ENCODE measurements around the gene RET.
A peak's percentile ranks its signal among the peaks of the same experiment; 100 is the strongest.

The RET gene

DNA sequence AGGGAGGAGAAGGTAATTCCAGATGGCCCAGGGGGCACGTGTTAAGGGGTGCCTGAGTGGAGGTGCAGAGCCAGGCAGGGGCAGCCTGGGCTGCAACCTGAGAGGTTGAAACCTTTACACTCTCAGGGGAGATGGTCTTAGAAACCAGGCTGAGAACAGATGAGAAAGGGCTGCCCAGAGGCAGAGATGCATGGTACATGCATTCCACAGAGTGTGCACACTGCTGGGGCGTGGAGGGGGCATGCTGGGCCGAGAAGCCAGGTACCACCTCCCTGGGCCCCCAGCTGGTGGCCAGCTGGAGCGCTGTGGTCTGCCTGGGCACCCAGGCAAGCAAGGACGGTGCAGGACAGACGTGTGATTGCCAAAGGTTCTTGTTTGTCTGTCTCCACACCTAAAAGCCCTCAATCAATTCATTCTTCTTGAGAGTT lies 47.2 kb downstream of the RET start:
- no peak for DNase-seq

DNA sequence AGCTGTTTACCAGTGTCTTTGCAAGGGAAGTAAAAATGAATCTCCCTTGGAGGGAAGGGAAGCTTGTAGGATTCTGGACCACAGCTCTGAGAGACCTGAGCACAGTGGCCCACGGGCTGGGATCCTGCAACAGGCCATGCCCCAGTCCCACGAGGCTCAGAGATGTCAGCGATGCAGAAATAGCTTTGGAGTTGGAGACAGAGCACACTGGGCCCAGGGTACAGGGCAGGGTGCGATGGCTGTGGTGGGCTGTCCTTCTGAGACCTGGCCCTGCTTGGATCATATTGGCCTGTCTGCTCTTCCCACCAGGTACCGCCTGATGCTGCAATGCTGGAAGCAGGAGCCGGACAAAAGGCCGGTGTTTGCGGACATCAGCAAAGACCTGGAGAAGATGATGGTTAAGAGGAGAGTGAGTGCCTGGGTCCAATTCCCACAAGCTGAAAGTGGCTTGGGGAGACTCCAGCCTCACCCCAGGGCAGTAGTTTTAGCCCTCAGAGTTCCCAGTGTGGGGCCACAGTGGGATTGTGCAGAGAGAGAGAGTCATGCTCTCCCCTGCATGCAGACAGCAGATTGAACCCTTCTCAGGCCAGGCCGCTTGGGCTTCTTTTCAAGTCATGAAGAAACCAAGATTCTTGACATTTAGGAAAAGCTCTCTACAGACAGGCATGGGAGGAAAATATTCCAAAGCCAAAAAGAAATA lies 47.9 kb downstream of the RET start:
- DNase-seq: no peak

GRCh38 chr10:43125274-43125845 lies 48.5 kb downstream of the RET start:
- DNase-seq: no peak

DNA sequence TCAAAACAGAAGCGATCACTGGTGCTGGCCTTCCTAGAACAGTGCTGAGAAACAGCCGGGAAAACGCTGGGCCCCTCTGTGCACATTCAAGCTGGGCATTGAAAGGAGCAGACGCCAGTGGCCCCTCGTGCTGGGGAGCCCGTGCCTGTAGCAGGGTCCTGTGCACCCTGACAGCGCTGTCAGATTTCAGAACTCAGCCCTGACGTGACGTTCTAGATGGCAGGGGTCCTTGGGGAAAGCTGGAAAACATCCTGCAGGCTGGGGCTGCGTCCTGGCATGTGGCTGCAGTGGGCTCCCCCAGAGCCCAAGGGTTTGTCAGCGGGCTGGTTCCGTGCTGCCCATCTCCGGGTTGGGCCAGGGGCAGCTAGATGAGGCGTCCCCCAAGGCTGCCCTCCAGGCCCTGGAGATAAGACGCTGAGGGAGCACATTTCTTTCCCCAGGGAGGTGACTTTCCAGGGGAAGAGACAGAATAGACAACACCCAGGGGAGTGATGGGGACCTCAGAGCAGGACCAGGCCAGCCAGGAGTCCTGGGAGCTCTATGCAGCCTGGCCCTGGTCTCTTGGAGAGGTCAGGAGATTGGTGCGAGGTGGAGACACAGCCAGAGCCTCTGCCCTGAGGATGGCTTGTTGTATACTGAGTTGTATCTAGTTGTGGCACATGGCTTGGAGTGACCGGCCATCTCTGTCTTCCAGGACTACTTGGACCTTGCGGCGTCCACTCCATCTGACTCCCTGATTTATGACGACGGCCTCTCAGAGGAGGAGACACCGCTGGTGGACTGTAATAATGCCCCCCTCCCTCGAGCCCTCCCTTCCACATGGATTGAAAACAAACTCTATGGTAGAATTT lies 49.2 kb downstream of the RET start:
- no peak for DNase-seq

GRCh38 chr10:43126759-43127424 lies 50.0 kb downstream of the RET start:
- no peak for DNase-seq

- no peak for DNase-seq
Observed at GRCh38 chr10:43127442-43127841, 50.6 kb downstream of the RET start.

DNA sequence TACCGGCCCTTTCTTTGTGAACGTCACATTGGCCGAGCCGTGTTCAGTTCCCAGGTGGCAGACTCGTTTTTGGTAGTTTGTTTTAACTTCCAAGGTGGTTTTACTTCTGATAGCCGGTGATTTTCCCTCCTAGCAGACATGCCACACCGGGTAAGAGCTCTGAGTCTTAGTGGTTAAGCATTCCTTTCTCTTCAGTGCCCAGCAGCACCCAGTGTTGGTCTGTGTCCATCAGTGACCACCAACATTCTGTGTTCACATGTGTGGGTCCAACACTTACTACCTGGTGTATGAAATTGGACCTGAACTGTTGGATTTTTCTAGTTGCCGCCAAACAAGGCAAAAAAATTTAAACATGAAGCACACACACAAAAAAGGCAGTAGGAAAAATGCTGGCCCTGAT lies 51.5 kb downstream of the RET start:
- no peak for DNase-seq

GRCh38 chr10:43128958-43129706 lies 52.3 kb downstream of the RET start:
- DNase-seq: no peak

DNA sequence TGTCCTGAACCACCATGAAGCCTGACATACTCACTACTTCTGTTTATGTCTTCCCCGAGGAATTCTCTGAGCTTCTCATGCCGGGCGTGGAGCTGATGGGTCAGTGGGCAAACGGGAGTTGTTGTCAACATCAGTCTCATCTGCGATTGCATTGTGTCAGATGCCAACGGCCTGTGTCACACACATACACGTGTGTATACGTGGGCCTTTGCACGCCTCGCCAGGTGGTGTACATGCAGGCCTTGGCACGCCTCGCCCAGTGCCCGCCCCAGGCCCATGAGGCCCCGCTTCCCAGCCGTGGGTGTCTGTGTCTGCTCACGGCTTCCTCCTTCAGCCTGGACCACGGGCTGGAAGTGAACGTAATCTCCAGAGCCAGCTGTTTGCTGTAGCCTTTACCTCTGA lies 53.9 kb downstream of the RET start:
- DNase-seq: no peak

DNA sequence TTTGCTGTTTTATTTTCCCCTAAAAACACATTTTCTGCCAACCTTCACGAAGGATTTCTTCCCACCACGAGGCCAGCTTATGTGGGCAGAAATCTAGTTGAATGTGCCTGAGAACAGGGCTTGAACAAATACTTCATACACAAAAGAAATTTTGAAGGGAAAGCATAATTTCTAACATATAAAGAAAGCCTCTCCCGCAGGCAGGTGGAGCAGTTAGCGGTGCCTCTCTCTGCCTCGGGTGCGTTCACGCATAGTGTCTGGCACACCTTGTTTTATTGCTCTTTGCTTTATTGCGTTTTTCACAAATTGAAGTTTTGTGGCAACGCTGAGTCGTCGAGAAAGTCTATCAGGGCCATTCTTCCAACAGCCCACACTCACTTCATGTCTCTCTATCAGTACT lies 54.4 kb downstream of the RET start:
- no peak for DNase-seq

DNA sequence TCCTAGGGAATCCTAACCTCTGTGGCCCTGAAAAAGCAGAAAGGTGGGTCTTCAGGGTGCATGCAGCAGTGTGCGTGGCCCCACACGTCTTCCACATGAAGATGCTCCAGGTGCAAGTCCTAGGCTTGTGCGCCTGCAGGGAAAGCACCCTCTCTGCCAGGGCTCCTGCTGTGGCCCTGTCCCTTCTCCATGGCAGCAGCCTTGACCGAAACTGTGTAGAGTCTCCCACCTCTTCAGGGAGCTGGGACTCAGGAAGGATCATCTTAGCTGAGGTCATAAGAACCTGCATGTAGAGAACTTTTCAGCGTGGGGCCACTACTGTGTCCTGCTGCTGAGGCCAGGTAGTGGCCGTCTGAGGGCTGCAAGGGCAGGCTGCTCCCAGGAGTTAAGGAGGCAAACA lies 55.0 kb downstream of the RET start:
- no peak for DNase-seq

DNA sequence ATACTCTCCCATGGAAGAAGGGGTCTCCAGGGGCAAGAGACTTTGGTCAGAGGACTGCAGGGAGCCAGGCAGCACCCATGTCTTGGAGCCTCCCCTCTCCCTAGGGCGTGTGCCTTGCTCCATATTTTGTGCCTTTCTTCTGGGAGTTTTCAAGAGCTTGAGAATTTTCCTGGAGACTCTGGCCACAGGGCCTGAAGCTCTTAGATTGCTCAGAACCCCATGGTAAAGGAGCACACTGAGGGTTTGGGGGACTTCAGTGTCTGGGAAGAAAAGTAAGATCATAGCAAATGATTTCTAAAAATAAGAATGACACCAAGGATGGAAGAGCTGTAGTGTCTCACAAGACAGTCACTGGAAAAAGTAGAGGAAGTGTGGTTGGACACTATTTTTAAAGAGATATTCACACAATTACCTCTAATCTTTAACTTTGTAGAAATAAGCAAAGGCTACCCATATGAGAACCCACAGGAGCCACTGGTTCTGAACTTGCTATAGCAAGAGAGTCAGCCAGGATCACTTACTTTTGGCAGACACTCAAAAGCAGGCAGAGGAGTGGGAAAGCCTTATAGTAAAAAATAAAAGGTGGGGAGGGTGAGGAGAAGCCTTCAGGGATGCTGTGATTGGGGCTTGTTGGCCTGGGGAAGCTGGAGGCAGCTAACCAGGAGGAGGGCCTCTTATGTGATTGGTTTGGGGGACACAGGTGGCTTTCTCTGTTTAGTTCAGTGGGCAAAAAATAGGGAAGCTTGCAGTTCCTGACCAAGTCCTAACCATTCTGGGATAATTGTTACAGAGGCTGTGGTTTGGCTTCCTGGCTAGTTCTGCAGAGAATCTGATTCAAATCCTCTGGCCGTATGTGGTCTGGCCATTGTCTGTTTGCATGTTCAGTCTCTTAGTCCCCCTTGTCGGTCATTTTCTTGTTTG lies 56.3 kb downstream of the RET start:
- no peak for DNase-seq

DNA sequence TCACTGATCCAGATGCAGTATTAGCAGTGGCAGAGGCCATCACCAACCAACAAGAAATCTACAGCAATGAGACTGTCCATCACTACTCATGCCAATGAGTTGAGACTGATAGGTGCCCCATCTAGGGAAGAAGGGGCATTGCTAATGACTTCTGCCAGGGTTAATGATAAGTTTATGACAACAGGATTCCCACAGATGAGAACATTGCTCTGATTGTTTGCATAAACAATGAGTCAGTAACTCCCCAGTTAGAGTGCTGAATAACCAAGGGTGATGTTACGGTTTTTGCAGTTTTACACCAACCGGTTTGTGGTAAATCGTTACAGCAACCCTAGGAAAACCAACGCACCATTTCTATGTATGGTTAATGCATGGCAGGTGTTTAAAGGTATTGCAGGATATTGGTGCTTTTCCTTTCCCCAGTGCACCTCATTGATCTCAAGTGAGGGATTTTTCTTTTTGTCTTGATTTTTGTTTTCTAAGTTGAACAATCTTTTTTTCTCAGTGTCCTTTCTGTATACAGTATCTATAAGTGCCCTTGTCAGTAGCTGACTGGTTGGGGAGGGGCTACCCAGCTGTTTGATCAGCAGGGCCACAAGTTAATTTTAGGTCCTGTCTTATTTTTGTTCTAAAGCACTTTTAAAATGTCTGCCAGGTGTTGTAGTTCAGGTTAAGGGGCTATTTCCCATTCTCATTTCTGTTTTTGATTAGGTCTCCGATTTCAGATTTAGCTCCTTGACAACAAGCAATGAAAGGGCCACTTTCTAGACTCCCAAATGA lies 57.4 kb downstream of the RET start:
- no peak for DNase-seq

DNA sequence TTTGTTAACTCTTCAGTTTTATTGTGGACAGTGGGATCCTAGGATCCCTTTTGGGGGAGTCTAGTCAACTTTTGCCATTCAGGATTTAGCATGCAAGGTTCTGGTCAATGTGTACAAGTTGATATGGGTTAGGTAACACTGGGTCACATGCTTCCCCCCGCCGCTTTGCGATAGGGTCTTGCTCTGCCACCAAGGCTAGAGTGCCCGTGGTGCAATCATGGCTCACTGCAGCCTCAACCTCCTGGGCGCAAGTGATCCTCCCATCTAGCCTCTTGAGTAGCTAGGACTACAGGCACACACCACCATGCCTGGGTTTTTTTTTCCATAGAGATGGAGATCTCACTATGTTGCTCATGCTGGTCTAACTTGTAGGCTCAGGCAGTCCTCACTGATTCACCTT lies 58.2 kb downstream of the RET start:
- DNase-seq: no peak

DNA sequence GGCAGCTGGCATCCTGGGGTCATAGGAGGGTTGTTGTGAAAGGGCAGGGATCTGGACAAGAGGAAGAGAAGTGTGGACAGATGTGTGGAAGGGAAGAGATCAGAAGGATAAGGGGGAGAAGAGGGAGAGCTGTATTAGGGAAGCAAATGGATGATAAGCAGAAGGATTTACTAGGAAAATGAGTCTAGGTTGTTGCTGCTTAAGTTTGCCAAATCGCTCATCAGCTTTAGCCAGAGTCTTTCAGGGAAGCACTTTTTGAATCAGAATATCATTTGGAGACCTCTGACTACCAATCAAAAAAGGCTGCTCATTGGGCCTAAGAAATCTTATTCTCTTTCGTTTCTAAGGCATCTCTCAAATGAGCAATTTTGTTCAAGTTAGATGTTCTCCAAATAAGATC lies 58.8 kb downstream of the RET start:
- no peak for DNase-seq

- DNase-seq: no peak
Observed at GRCh38 chr10:43136432-43136831, 59.6 kb downstream of the RET start.

DNA sequence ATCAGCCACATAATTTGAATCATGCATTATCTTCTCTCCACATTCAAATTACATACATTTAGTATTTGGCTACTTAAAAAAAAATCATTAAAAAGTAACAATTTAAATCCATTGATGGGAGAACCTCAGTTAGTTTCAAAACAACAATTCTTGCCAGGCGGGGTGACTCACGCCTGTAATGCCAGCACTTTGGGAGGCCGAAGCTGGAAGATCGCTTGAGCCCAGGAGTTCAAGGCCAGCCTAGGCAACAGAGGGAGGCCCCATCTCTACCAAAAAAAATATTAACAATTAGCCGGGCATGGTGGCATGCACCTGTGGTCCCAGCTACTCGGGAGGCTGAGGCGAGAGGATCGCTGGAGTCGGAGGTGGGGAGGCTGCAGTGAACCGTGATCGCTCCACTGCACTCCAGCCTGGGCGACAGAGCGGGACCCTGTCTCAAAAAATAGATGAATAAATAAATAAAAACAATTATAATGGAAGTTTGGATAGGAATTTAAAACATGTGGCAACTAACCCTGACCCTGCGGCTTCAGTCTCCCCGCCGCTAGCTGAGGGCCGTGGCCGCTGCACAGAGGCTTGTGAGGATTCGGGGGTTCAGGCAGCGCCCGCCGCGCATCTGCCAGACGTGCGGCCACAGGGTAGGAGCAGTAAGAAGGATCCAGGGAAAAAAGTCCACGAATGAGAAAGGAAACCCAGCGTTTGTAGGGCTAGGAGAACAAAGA lies 60.3 kb downstream of the RET start:
- no peak for DNase-seq

DNA sequence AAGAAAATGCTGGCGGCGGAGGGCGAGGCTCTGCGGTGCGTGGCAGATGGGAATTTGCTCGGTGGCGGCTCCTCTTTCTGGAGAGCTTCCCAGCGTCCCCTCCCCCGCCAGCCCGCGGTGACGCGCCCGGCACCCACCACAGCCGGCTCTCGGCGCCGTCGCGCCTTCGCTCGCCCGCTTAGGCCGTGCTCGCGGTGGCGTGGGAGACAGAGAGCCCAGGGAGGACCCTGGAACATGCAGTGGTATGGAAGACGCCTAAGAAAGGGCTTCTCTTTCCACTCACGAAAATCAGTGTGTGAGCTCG lies 60.8 kb downstream of the RET start:
- no peak for DNase-seq

DNA sequence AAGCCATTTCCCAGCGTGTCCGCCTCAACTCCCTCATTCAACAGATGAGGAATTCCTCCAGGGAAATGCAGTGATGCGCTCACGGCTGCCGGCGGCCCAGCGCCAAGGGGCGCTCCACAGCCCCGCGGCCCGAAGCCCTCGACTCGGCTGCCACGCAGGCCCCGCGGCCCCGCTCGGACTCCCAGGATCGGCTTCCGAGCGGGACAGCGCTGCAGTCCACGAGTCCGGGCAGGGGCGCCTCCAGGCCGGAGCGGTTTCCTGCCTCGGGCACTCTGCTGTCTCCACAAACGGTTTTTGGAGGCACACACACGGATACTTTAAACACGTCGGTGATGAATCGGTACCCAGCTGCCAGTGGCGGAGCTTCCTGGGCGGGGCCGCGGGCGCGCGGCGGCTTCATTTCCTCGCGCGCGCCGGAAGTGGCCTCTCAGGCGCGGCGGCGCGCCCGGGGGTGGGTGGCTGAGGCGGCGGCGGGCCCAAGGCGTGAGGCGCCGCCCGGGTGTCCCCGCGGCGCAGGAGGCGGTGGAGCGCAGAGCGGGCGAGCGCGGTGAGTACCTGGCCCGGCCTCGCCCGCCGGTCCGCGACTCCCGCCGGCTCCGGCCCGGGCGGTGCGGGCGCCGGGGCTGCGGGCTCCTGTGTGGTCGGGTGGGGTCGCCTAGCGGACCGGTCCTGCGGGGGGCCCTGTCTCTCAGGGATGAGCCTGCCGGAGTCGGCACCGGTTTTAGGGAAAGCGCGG lies 61.3 kb downstream of the RET start, which contains the start of gene CSGALNACT2:
Gene CSGALNACT2, plus strand, starts transcription at position 425 of the 736 bp plus-strand sequence. CDS start 16,705 bp downstream, outside the sequence.
- peak; percentile 42 for DNase-seq

All from NCI-H1105 (cell line).